Ishikawa (cell line): ENCODE results near the gene COL4A2.

Experiments used
- CEBPB ChIP-seq: IDR thresholded peaks from 2 replicates; pipeline ENCODE4 v1.6.1; 2012
- CREB1 ChIP-seq: IDR thresholded peaks from 2 replicates; pipeline ENCODE4 v1.6.1; 2012; ENCODE audit warnings: low read depth
- EGR1 ChIP-seq: IDR thresholded peaks from 2 replicates; pipeline ENCODE4 v1.6.1; 2012
- EP300 ChIP-seq: IDR thresholded peaks from 2 replicates; pipeline ENCODE4 v1.6.1; 2012; ENCODE audit warnings: borderline replicate concordance
- FOXM1 ChIP-seq: IDR thresholded peaks from 2 replicates; pipeline ENCODE4 v1.6.1; 2012; ENCODE audit warnings: low read depth, borderline replicate concordance
- MAX ChIP-seq: IDR thresholded peaks from 2 replicates; pipeline ENCODE4 v1.6.1; 2012
- NFIC ChIP-seq: IDR thresholded peaks from 2 replicates; pipeline ENCODE4 v1.6.1; 2012
- RAD21 ChIP-seq: IDR thresholded peaks from 2 replicates; pipeline ENCODE4 v1.6.1; 2012; ENCODE audit warnings: low read depth
- REST ChIP-seq: IDR thresholded peaks from 2 replicates; pipeline ENCODE4 v1.6.1; 2012; ENCODE audit warnings: low read depth, mild to moderate bottlenecking
- TAF1 ChIP-seq: IDR thresholded peaks from 2 replicates; pipeline ENCODE4 v1.6.1; 2012; ENCODE audit warnings: low read depth, mild to moderate bottlenecking
- TCF12 ChIP-seq: IDR thresholded peaks from 2 replicates; pipeline ENCODE4 v1.6.1; 2012; ENCODE audit warnings: low read depth
- TEAD4 ChIP-seq: IDR thresholded peaks from 2 replicates; pipeline ENCODE4 v1.6.1; 2012
- USF1 ChIP-seq: IDR thresholded peaks from 2 replicates; pipeline ENCODE4 v1.6.1; 2012
- YY1 ChIP-seq: IDR thresholded peaks from 2 replicates; pipeline ENCODE4 v1.6.1; 2012; ENCODE audit warnings: low read depth
- ZBTB7A ChIP-seq: IDR thresholded peaks from 2 replicates; pipeline ENCODE4 v1.6.1; 2012; ENCODE audit warnings: low read depth

Gene COL4A2

GRCh38 chr13:110495376-110495775 is 188.3 kb downstream of the COL4A2 start:
- no peak for TF ChIP-seq NFIC
- TF ChIP-seq EP300: no peak
- no peak for TF ChIP-seq RAD21
- TF ChIP-seq EGR1: no peak
- no peak for TF ChIP-seq TAF1
- TF ChIP-seq FOXM1: no peak
- TF ChIP-seq TEAD4: no peak
- TF ChIP-seq ZBTB7A: no peak
- TF ChIP-seq MAX: no peak
- no peak for TF ChIP-seq TCF12
- no peak for TF ChIP-seq CEBPB
- TF ChIP-seq YY1: no peak
- TF ChIP-seq REST: no peak
- TF ChIP-seq USF1: no peak
- TF ChIP-seq CREB1: no peak

- TF ChIP-seq ZBTB7A (no peak), RAD21 (no peak), TAF1 (no peak), NFIC (no peak), EP300 (no peak), YY1 (no peak), EGR1 (no peak), CEBPB (no peak), CREB1 (no peak), TEAD4 (no peak), MAX (no peak), REST (no peak), FOXM1 (no peak), TCF12 (no peak), USF1 (no peak)
Observed at GRCh38 chr13:110495881-110496280, 188.8 kb downstream of the COL4A2 start.

- TF ChIP-seq USF1 (no peak), TEAD4 (no peak), RAD21 (no peak), CEBPB (no peak), ZBTB7A (no peak), EGR1 (no peak), REST (no peak), FOXM1 (no peak)
Observed at GRCh38 chr13:110496281-110496680, 189.2 kb downstream of the COL4A2 start.

- TF ChIP-seq REST (no peak), RAD21 (no peak), CEBPB (no peak)
Observed at GRCh38 chr13:110497003-110497402, 189.9 kb downstream of the COL4A2 start.
